ENCODE data around the gene CAMTA2.

The CAMTA2 gene

DNA sequence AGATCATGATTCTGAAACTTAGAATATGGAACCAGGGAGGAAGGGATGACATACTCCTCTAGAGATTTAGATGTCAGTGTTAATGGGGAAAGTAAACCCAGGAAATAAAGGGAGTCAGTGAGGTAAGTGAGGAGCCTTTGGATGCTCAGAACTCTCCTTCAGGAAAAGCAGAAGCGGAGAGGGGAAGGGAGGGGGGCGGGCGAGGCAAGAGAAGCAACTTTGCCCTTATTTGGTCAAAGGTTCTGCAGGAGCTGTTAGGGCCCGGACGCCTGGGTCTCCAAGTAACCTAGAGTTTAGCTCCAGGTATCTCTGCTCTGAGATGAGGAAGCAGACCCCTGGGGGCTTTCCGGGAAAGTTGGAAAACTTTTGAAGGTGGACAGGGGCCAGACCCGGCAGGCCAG is 40.5 kb downstream of the CAMTA2 start:
- no peak for DNase-seq (ENCODE audit: low read depth in 2 of 2)

GRCh38 chr17:4946312-4946976 is 41.0 kb downstream of the CAMTA2 start:
- DNase-seq (ENCODE audit: low read depth in 2 of 2), result no peak

- no peak for DNase-seq (ENCODE audit: low read depth in 2 of 2)
These were observed 41.6 kb downstream of the CAMTA2 start for GRCh38 chr17:4945944-4946280.

- peak; percentile 69 to 78 for DNase-seq (ENCODE audit: low read depth in 2 of 2)
These were observed 42.1 kb downstream of the CAMTA2 start for GRCh38 chr17:4945176-4945943.

- DNase-seq (ENCODE audit: low read depth in 2 of 2), result no peak
These were observed 42.8 kb downstream of the CAMTA2 start for GRCh38 chr17:4944554-4945175.

DNA sequence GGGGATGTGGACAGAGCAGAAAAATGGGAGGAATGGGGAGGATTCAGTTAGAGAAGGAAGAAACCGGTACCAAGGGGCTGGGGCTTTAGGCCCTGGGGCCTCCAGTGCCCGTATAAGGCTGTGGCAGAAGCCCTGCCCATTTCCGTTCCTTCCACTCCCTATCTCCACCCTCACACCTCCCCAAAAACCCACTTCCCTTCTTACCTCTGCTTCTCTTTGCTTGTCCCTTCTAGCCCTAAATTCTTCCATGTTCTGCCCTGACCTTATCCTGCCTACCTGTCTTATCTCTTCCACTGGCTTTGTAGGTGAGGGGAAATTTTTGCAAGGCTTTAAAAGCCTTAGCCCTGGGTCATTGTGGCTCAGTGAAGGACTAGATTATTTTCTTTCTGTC is 43.3 kb downstream of the CAMTA2 start:
- DNase-seq (ENCODE audit: low read depth in 2 of 2), result no peak

DNA sequence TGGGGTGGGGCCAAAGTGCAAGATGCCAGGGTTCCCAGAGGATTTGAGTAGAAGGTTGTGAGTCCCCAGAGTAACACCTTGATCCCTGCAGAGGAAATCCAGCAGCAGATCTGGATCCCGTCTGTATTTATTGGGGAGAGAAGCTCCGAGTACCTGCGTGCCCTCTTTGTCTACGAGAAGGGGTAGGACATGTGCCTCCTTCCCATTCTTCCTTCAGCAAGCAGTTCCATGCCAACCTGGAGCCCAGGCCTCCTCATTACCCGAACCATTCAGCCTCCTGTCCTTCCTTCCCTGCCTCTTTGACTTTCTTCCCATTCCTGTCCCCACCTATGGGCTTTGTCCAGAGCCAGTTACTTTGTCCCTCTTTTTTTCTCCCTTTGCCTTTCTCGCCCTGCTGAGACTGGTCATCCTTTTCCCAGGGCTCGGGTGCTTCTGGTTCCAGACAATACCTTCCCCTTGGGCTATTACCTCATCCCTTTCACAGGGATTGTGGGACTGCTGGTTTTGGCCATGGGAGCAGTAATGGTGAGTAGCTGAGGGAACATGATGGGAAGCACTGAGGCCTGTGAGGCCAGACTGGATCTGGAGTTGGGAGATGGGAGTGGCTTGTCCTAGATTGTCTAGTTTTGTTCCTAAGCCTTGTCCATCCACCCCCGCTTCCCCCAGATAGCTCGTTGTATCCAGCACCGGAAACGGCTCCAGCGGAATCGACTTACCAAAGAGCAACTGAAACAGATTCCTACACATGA is 44.5 kb downstream of the CAMTA2 start:
- no peak for DNase-seq (ENCODE audit: low read depth in 2 of 2)

- DNase-seq (ENCODE audit: low read depth in 2 of 2), result no peak
These were observed 46.2 kb downstream of the CAMTA2 start for GRCh38 chr17:4941319-4941610.

GRCh38 chr17:4940555-4941318 is 46.7 kb downstream of the CAMTA2 start:
- DNase-seq (ENCODE audit: low read depth in 2 of 2), result peak in 1 of 2 donors; percentile 16

DNA sequence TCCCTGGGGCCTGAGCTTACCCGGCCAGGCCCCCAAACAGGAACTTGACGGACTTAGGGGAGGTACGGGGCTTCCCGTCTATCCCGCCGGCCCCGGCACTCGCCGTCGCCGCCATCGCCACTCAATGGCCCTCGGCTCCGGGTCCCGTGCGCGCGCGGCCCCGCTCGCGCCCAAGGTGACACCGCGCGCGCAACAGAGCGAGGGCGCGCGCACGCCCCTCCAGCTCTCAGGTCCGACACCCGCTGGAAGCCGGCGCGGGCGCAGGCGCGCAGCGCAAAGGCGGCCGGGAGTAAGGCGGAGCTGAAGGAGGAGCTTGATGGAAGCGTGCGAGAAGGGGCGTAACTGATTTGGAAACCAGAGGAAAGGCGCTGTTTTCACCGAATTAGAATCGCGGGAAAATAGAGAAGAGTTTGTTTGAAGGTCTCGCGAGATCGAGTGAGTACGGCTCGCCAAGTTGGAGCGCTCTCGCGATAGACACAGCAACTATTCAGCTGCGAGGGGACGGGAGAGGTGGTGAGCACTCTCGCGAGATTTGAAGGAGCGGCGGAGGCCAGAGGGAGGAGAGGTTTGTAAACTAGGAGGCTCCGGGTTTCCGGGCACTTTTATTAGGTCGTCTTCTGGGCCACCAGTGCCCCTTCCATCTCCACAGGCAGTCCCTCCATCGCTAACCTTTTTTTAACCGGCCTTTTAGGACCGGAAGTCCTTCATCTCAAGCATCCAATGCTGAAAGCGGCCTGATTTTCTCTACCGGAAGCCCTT is 47.5 kb downstream of the CAMTA2 start, which contains the start of the genes RNF167 and SLC25A11:
Gene RNF167 (plus strand): TSS at position 473 of the 759 bp plus-strand sequence. CDS start 642 bp downstream, outside the sequence.
Gene SLC25A11 (minus strand): TSS at position 251 of the 759 bp plus-strand sequence. CDS start 136 bp downstream, at position 115.
- peak; percentile 93 to 95 for DNase-seq (ENCODE audit: low read depth in 2 of 2)

DNA sequence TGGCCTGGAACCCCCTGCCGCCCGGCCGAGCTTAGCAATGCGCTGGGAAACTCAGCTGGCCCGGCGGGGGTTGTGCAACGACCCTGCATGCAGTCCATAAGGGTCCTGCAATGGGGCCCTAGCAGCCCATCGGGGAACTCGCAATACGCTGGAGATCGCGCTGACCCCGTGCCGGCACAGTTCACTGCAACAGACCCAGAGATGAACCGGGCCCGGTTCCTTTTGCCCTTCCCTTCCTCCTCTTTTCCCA is 48.0 kb downstream of the CAMTA2 start:
- DNase-seq (ENCODE audit: low read depth in 2 of 2), result no peak

DNA sequence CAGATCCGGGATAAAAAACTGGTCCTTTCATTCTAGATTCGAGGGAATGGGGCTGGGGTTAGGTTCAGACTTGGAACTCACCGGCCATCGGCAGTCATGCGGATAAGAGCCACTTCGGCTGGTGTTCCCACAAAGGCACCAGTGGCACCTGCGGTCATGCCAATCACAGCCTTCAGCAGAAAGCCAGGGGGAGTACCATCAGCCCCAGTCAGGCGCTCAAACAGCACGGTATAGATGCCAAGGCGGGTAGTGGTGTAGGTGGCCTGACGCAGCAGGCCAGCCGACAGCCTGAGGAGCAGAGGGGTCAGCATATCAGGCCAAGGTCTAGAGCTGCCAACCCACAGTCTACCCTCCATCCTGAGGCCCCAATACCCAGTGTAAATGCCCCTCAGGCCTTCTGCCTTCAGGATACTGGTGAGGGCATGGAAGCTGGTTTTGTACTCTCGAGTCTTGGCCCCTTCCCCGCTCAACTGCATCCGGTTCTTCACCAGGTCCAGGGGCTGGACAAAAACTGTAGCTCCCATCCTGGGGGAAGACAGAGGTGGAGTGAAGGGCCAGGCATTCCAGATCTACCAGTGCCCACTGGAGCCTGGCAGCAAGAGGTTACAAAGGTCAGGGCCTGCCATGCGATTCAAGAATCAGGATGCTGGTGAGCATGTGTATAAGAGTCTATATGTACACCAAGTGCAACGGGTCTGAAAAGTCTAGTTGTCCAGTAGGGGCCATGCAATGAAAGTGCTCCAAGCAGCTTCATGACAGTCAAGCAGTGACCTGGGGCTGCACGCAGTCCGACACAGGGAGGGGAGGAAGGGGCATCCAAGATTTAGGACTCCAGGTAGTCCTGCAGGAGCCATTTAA is 48.6 kb downstream of the CAMTA2 start:
- DNase-seq (ENCODE audit: low read depth in 2 of 2), result no peak

DNA sequence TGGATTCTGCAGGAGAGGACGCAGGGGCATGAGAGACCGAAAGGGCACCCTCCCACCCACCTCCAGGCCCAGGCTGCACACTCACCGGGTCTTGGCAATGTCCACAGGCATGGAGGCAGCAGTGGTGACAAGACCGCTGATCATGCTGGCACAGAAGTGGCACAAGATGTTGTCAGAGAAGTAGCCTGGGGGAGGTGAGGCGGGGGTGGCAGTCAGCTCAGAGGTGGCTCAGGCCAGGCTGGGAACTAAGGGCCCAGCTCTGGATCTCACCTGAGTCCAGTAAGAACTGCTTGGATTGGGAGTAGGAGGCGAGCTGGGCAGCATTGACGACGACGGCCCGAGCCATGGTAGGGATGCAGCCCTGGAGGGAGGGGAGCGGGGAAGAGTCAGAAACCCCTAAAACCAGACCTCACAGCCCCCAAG is 49.4 kb downstream of the CAMTA2 start:
- DNase-seq (ENCODE audit: low read depth in 2 of 2), result no peak

DNA sequence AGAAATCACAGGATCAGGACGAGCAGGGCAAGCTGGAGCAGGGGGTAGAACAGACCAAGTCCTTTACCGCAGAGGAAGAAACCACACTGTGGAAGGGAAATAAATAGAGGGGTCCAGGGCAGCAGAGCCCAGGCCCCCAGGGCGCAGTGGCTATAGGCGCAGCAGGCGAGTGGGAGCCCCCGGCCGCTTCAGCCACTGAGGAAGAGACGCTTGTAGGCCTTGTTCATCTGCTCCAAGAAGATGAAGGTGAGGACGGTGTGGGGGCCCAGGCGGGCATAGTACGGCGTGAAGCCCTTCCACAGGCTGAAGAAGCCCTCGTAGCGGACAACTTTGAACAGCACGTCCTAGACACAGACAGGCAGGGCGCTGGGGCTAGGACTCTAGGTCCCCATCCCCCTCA is 49.9 kb downstream of the CAMTA2 start:
- no peak for DNase-seq (ENCODE audit: low read depth in 2 of 2)

GRCh38 chr17:4936436-4936835 is 51.0 kb downstream of the CAMTA2 start:
- DNase-seq (ENCODE audit: low read depth in 2 of 2), result no peak

- DNase-seq (ENCODE audit: low read depth in 2 of 2), result no peak
These were observed 51.8 kb downstream of the CAMTA2 start for GRCh38 chr17:4935650-4936049.

GRCh38 chr17:4934173-4934979 is 53.1 kb downstream of the CAMTA2 start:
- no peak for DNase-seq (ENCODE audit: low read depth in 2 of 2)

DNA sequence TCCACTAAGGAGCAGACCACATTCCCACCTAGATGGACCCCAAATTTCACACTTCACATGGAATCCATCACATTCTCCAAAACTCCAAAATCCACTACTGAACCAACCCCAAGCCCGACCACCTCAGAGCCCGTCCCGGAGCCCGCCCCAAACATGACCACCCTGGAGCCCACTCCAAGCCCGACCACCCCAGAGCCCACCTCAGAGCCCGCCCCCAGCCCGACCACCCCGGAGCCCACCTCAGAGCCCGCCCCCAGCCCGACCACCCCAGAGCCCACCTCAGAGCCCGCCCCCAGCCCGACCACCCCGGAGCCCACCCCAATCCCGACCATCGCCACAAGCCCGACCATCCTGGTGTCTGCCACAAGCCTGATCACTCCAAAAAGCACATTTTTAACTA is 53.8 kb downstream of the CAMTA2 start:
- no peak for DNase-seq (ENCODE audit: low read depth in 2 of 2)

- DNase-seq (ENCODE audit: low read depth in 2 of 2), result no peak
These were observed 54.7 kb downstream of the CAMTA2 start for GRCh38 chr17:4932756-4933155.
